GM12878 (cell line): Measurements from ENCODE around the gene TBL3. TPM values are rescaled to one million over a fixed set of nuclear protein-coding genes. Genes with fewer than 3 reads are reported as not detected.
"Not testable (repeated sequence)": the region's sequence is repeated elsewhere in the genome, so short reads cannot be mapped to it uniquely, and the experiment has no call there.

Experiments used
- ATAC-seq: fragments of 200-7000 bp; cut with Tn5 transposase; 3 replicates; pipeline ENCODE4 v1.9.1; 2020; ENCODE audit warnings: mild to moderate bottlenecking, moderate library complexity
- BruUV-seq: library from RNA; stranded (reverse); fragments of 400-500 nt; replicated peaks from 2 replicates; lab custom pipeline; 2021; lab: Mats Ljungman, UMichigan
- CTCF ChIA-PET: fragments of 300-600 bp; sonication (Branson Sonifier 250); formaldehyde crosslinking; extraction: SDS; loops from one replicate; lab custom pipeline; 2021; ENCODE audit warnings: inconsistent platforms; lab: Yijun Ruan, JAX
- POLR2A ChIA-PET: fragments of 350-600 bp; formaldehyde crosslinking; extraction: SDS; loops from one replicate; lab custom pipeline; 2021; ENCODE audit warnings: inconsistent platforms; lab: Charles Lee
- RAD21 ChIA-PET: fragments of 300-600 bp; sonication (Branson Sonifier 250); formaldehyde crosslinking; loops from one replicate; lab custom pipeline; 2023; ENCODE audit warnings: antibody characterized with exemption; ENCODE audit not compliant: unreplicated experiment; lab: Charles Lee
- SMC1A ChIA-PET: fragments of 300-600 bp; sonication (Branson Sonifier 250); formaldehyde crosslinking; loops from one replicate; lab custom pipeline; 2023; ENCODE audit not compliant: unreplicated experiment, uncharacterized antibody; lab: Charles Lee
- DNase-seq: peaks from one replicate; pipeline ENCODE4 v3.0.0-alpha.2; 2011; ENCODE audit warnings: low read depth, low spot score
- FAIRE-seq: peaks from 3 replicates; lab custom pipeline; 2011; peaks lifted over from hg19 to GRCh38; lab: Jason Lieb, UNC
- H2AFZ ChIP-seq: 2 replicates; pipeline ENCODE4 v1.6.0; 2011; ENCODE audit warnings: low read depth, low read length, control low read depth; ENCODE audit not compliant: control insufficient read depth
- H3K27ac ChIP-seq: 2 replicates; pipeline ENCODE4 v1.5.1; 2011; ENCODE audit warnings: control low read depth; ENCODE audit not compliant: control insufficient read depth, insufficient read depth
- H3K27me3 ChIP-seq, 2 experiments: replicated peaks in 1 of 2; 2 replicates each; pipeline versions ENCODE4 v1.6.0 to v1.6.1; 2011; ENCODE audit warnings: low read length in 1 of 2; ENCODE audit not compliant: control insufficient read depth in 2 of 2, insufficient read depth in 2 of 2
- H3K36me3 ChIP-seq, 2 experiments: 2 replicates each; pipeline ENCODE4 v1.5.1; 2011; ENCODE audit warnings: low read length in 1 of 2; ENCODE audit not compliant: control insufficient read depth in 2 of 2, insufficient read depth in 2 of 2
- H3K4me1 ChIP-seq: 2 replicates; pipeline ENCODE4 v1.6.1; 2011; ENCODE audit warnings: mild to moderate bottlenecking, low read length, moderate library complexity, mixed read lengths; ENCODE audit not compliant: control insufficient read depth, insufficient read depth
- H3K4me2 ChIP-seq: 2 replicates; pipeline ENCODE4 v1.6.0; 2011; ENCODE audit warnings: control low read depth; ENCODE audit not compliant: control insufficient read depth, insufficient read depth
- H3K4me3 ChIP-seq: fragments of 200-600 bp; sonication (generic); 2 replicates; pipeline ENCODE4 v1.5.1; 2016
- H3K79me2 ChIP-seq: 2 replicates; pipeline ENCODE4 v1.6.0; 2011; ENCODE audit warnings: low read length; ENCODE audit not compliant: control insufficient read depth, insufficient read depth
- H3K9ac ChIP-seq: 2 replicates; pipeline ENCODE4 v1.8.0; 2011; ENCODE audit warnings: low read length, control low read depth, mixed read lengths; ENCODE audit not compliant: control insufficient read depth, insufficient read depth
- H3K9me3 ChIP-seq: replicated peaks from 3 replicates; pipeline ENCODE4 v1.5.1; 2011; ENCODE audit warnings: mild to moderate bottlenecking, low read length; ENCODE audit not compliant: control insufficient read depth, insufficient read depth
- H4K20me1 ChIP-seq: 2 replicates; pipeline ENCODE4 v1.6.0; 2011; ENCODE audit not compliant: control insufficient read depth, insufficient read depth
- POLR2AphosphoS5 ChIP-seq: IDR thresholded peaks from 2 replicates; pipeline ENCODE4 v1.6.1; 2011; ENCODE audit warnings: mild to moderate bottlenecking, low read length, inconsistent platforms
- WGBS: methylation state at CpG from one replicate; pipeline ENCODE4 v1.1.6; 2016; ENCODE audit warnings: low lambda C conversion rate; ENCODE audit not compliant: insufficient replicate concordance, insufficient coverage; ENCODE audit errors: missing lambda C conversion rate; 5-methylcytosine and 5-hydroxymethylcytosine counted together
- in situ Hi-C: fragments of 300-500 bp; cut with MboI; formaldehyde crosslinking; loops from 9 replicates; pipeline ENCODE4 v1.14.3; 2018; ENCODE audit warnings: mixed read lengths
- intact Hi-C: fragments of 100-400 bp; cut with micrococcal nuclease; formaldehyde crosslinking; loops from one replicate; pipeline ENCODE4 v1.14.2; 2022; ENCODE audit not compliant: unreplicated experiment
- polyA plus RNA-seq, 11 experiments: library from polyadenylated mRNA; depleted of rRNA in 4 of 11; unstranded in 6 of 11; stranded (reverse) in 5 of 11; fragments of >200 nt; fragmentation: Nextera tagmentation in 4 of 11; fragmentation: Illumina TruSeq in 1 of 11; extraction: Ambion mirVana in 4 of 11; extraction: Trizol in 1 of 11; gene quantifications; 1 replicate in 1 of 11; 2 replicates in 10 of 11; pipeline versions ENCODE4 v1.2.1 to v1.2.3, GENCODE V29; 2011 to 2016; ENCODE audit warnings: inconsistent platforms in 2 of 11, missing spikeins in 2 of 11, low read depth in 1 of 11
- total RNA-seq, 4 experiments: library from RNA; depleted of rRNA in 3 of 4; stranded (reverse); fragments of >200 nt in 3 of 4; fragmentation: Illumina TruSeq in 1 of 4; extraction: Trizol in 1 of 4; gene quantifications; 2 replicates each; pipeline versions ENCODE4 v1.2.1 to v1.2.3, GENCODE V29; 2013 to 2021
- TF ChIP-seq, protein P1 (sequence below): fragments of 450-650 bp; IDR thresholded peaks from 2 replicates; pipeline ENCODE4 v1.6.1; 2016; ENCODE audit warnings: mild to moderate bottlenecking
- TF ChIP-seq, protein P2 (sequence below): IDR thresholded peaks from 2 replicates; pipeline ENCODE4 v1.6.1; 2012; ENCODE audit warnings: mild to moderate bottlenecking, low read depth, low read length

The TBL3 gene
- total and polyA plus RNA-seq, 10 of the 15 experiments (the other 5 are each of a cell fraction or from before 2014, with no cell fraction given), result 1.2 to 101 (median 34.2) TPM

- 61% methylated on average over 22 of the region's 22 CpGs for WGBS
- H3K27ac ChIP-seq, result no peak overlapping the region
- TF ChIP-seq, protein P1, sequence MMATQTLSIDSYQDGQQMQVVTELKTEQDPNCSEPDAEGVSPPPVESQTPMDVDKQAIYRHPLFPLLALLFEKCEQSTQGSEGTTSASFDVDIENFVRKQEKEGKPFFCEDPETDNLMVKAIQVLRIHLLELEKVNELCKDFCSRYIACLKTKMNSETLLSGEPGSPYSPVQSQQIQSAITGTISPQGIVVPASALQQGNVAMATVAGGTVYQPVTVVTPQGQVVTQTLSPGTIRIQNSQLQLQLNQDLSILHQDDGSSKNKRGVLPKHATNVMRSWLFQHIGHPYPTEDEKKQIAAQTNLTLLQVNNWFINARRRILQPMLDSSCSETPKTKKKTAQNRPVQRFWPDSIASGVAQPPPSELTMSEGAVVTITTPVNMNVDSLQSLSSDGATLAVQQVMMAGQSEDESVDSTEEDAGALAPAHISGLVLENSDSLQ, result no peak
- no peak for TF ChIP-seq POLR2AphosphoS5
- TF ChIP-seq, protein P2, sequence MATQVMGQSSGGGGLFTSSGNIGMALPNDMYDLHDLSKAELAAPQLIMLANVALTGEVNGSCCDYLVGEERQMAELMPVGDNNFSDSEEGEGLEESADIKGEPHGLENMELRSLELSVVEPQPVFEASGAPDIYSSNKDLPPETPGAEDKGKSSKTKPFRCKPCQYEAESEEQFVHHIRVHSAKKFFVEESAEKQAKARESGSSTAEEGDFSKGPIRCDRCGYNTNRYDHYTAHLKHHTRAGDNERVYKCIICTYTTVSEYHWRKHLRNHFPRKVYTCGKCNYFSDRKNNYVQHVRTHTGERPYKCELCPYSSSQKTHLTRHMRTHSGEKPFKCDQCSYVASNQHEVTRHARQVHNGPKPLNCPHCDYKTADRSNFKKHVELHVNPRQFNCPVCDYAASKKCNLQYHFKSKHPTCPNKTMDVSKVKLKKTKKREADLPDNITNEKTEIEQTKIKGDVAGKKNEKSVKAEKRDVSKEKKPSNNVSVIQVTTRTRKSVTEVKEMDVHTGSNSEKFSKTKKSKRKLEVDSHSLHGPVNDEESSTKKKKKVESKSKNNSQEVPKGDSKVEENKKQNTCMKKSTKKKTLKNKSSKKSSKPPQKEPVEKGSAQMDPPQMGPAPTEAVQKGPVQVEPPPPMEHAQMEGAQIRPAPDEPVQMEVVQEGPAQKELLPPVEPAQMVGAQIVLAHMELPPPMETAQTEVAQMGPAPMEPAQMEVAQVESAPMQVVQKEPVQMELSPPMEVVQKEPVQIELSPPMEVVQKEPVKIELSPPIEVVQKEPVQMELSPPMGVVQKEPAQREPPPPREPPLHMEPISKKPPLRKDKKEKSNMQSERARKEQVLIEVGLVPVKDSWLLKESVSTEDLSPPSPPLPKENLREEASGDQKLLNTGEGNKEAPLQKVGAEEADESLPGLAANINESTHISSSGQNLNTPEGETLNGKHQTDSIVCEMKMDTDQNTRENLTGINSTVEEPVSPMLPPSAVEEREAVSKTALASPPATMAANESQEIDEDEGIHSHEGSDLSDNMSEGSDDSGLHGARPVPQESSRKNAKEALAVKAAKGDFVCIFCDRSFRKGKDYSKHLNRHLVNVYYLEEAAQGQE, result no peak
- TF ChIP-seq, all 136 proteins: peak for 0
- no TSS peak for BruUV-seq
- H2AFZ ChIP-seq, result no peak overlapping the region
- intact Hi-C loops (no loop called here), in situ Hi-C loops (no loop called here)
- H3K79me2 ChIP-seq, result no peaks in the 10 kb centered on the region
- SMC1A ChIA-PET, result no interaction called here
- POLR2A ChIA-PET, result no interaction called here
- no peak for ATAC-seq
- H3K4me1 ChIP-seq, result peaks cover under 1% of the 10 kb centered on the region; the same call in 1 of the 2 replicates
- H3K4me3 ChIP-seq, result no peak overlapping the region
- H3K36me3 ChIP-seq, result no peaks in the 10 kb centered on the region
- H3K9ac ChIP-seq, result no peak overlapping the region
- CTCF ChIA-PET, result no interaction called here
- no peaks in the 10 kb centered on the region for H3K9me3 ChIP-seq
- DNase-seq, result no peak
- no peaks in the 10 kb centered on the region; a peak in 1 of 4 replicates for H3K27me3 ChIP-seq
- FAIRE-seq, result no peak
- RAD21 ChIA-PET, result no interaction called here
- no peaks in the 10 kb centered on the region for H4K20me1 ChIP-seq
- H3K4me2 ChIP-seq, result no peak overlapping the region
Observed at GRCh38 chr16:1953734-1954133, 18.1 kb upstream of the TBL3 start.

DNA sequence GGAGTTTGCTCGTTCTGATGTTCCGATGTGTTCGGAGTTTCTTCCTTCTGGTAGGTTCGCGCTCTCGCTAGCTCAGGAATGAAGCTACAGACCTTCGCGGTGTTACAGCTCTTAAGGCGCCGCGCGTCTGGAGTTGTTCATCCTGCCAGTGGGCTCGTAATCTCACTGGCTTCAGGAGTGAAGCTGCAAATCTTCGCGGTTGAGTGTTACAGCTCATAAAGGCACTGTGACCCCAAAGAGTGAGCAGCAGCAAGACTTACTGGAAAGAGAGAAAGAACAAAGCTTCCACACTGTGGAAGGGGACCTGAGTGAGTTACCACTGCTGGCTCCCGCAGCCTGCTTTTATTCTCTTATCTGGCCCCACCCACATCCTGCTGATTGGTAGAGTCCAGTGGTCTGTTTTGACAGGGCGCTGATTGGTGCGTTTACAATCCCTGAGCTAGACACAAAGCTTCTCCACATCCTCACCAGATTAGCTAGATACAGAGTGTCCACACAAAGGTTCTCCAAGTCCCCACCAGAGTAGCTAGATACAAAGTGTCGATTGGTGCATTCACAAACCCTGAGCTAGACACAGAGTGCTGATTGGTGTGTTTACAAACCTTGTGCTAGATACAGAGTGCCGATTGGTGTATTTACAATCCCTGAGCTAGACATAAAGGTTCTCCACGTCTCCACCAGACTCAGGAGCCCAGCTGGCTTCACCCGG lies 14.3 kb upstream of the TBL3 start:
- ATAC-seq, H3K4me3 ChIP-seq, H3K36me3 ChIP-seq, H3K27me3 ChIP-seq, H2AFZ ChIP-seq, H3K27ac ChIP-seq, H3K4me2 ChIP-seq, intact Hi-C loops, DNase-seq, BruUV-seq, H4K20me1 ChIP-seq, SMC1A ChIA-PET, in situ Hi-C loops, H3K9me3 ChIP-seq, RAD21 ChIA-PET, FAIRE-seq, H3K9ac ChIP-seq: not testable (repeated sequence)
- CTCF ChIA-PET, result interaction anchor here (0.5 kb wide), 1 partner anchor 494 kb away, joined by 4 read pairs; no protein-coding TSS in a partner anchor
- Histone ChIP-seq H3K4me1 (peaks cover 19% of the 10 kb centered on the region), H3K79me2 (peaks cover 29% of the 10 kb centered on the region)
- 84% methylated on average over 21 of the region's 22 CpGs for WGBS
- POLR2A ChIA-PET, result interaction anchor here (1.1 to 1.8 kb wide), 3 partner anchors 12 to 14 kb away, joined by 3 to 6 read pairs (median 3); partner anchors contain the start of genes MSRB1 and TBL3

- H3K4me3 ChIP-seq, SMC1A ChIA-PET, BruUV-seq, H3K9me3 ChIP-seq, CTCF ChIA-PET, DNase-seq, in situ Hi-C loops, ATAC-seq, intact Hi-C loops, RAD21 ChIA-PET, H3K27me3 ChIP-seq, H2AFZ ChIP-seq, H3K4me2 ChIP-seq, FAIRE-seq, H3K27ac ChIP-seq, H4K20me1 ChIP-seq, H3K9ac ChIP-seq: not testable (repeated sequence)
- peaks cover 34% of the 10 kb centered on the region for H3K79me2 ChIP-seq
- H3K36me3 ChIP-seq, result peaks cover 5 to 13% of the 10 kb centered on the region in 2 experiments; a peak in 3 of 4 replicates
- POLR2A ChIA-PET, result interaction anchor here (1.1 to 1.8 kb wide), 3 partner anchors 12 to 15 kb away, joined by 3 to 6 read pairs (median 3); partner anchors contain the start of genes MSRB1 and TBL3
- H3K4me1 ChIP-seq, result peaks cover 19% of the 10 kb centered on the region
- 74% methylated on average over 26 of the region's 30 CpGs for WGBS
Observed at GRCh38 chr16:1958143-1958491, 13.7 kb upstream of the TBL3 start.
